OCI-LY7 (cell line): ENCODE results near the gene KCNQ2.

Experiments used
- EZH2phosphoT487 ChIP-seq: fragments of 200-600 bp; sonication (generic); IDR thresholded peaks from 2 replicates; pipeline ENCODE4 v1.6.1; 2018; ENCODE audit warnings: low read depth, borderline replicate concordance, mild to moderate bottlenecking, mixed run types, antibody characterized with exemption, low read length, moderate library complexity, mixed read lengths
- TF ChIP-seq, protein P1 (sequence below): fragments of 200-600 bp; sonication (generic); conservative IDR thresholded peaks from 2 replicates; pipeline ENCODE4 v1.5.1; 2014; ENCODE audit warnings: mild to moderate bottlenecking, antibody characterized with exemption, low read length, moderate library complexity, mixed read lengths

DNA sequence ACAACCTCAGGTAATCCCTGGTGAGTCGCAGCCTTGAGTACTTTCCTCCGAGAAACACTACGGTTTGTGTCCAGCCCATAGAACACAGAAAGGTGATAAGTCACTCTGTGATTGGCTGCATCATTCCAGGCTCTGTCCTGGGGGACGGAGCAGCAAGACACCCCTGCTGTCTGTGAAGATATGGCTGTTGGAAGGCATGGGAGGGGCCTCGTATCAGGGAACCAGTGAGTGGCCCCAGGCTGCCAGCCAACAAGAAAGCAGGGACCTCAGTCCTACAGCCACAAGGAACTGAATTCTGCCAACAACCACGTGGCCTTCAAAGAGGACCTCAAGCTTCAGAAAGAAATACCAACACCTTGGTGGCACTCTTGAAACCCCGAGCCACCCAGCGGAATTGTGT lies 32.8 kb upstream of the KCNQ2 start:
- TF ChIP-seq, protein P1, sequence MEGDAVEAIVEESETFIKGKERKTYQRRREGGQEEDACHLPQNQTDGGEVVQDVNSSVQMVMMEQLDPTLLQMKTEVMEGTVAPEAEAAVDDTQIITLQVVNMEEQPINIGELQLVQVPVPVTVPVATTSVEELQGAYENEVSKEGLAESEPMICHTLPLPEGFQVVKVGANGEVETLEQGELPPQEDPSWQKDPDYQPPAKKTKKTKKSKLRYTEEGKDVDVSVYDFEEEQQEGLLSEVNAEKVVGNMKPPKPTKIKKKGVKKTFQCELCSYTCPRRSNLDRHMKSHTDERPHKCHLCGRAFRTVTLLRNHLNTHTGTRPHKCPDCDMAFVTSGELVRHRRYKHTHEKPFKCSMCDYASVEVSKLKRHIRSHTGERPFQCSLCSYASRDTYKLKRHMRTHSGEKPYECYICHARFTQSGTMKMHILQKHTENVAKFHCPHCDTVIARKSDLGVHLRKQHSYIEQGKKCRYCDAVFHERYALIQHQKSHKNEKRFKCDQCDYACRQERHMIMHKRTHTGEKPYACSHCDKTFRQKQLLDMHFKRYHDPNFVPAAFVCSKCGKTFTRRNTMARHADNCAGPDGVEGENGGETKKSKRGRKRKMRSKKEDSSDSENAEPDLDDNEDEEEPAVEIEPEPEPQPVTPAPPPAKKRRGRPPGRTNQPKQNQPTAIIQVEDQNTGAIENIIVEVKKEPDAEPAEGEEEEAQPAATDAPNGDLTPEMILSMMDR = no peak
- TF ChIP-seq EZH2phosphoT487 = no peak
